Astrocyte (in vitro differentiated cells and primary cell): ENCODE measurements around the gene IFNG-AS1. TPM values are rescaled to one million over a fixed set of nuclear protein-coding genes. Genes with fewer than 3 reads are reported as not detected.

Experiments used
- DNase-seq: peaks from one replicate; pipeline ENCODE4 v3.0.0-alpha.2; 2010; ENCODE audit warnings: low read depth
- FAIRE-seq: peaks from 2 replicates; lab custom pipeline; 2011; peaks lifted over from hg19 to GRCh38; lab: Jason Lieb, UNC
- H2AFZ ChIP-seq: 2 replicates; pipeline ENCODE4 v1.6.0; 2012; ENCODE audit warnings: low read depth, low read length, inconsistent platforms
- H3K27ac ChIP-seq: 2 replicates; pipeline ENCODE4 v1.5.1; 2011; ENCODE audit warnings: low read depth, low read length, inconsistent platforms
- H3K27me3 ChIP-seq: 2 replicates; pipeline ENCODE4 v1.6.0; 2011; ENCODE audit warnings: low read length, inconsistent platforms; ENCODE audit not compliant: insufficient read depth
- H3K36me3 ChIP-seq: 2 replicates; pipeline ENCODE4 v1.5.1; 2011; ENCODE audit warnings: low read length, inconsistent platforms; ENCODE audit not compliant: insufficient read depth
- H3K4me1 ChIP-seq: 2 replicates; pipeline ENCODE4 v1.5.1; 2011; ENCODE audit warnings: low read length, inconsistent platforms; ENCODE audit not compliant: insufficient read depth
- H3K4me2 ChIP-seq: 2 replicates; pipeline ENCODE4 v1.6.0; 2012; ENCODE audit warnings: low read length, inconsistent platforms
- H3K4me3 ChIP-seq: 2 replicates; pipeline ENCODE4 v1.5.1; 2011; ENCODE audit warnings: low read depth, mild to moderate bottlenecking, low read length, inconsistent platforms; ENCODE audit not compliant: insufficient read depth
- H3K79me2 ChIP-seq: 2 replicates; pipeline ENCODE4 v1.6.0; 2012; ENCODE audit warnings: mild to moderate bottlenecking, low read length, inconsistent platforms; ENCODE audit not compliant: insufficient read depth
- H3K9ac ChIP-seq: 2 replicates; pipeline ENCODE4 v1.6.0; 2012; ENCODE audit warnings: mild to moderate bottlenecking, low read length, inconsistent platforms
- H3K9me3 ChIP-seq: 2 replicates; pipeline ENCODE4 v1.5.1; 2012; ENCODE audit warnings: low read depth, mild to moderate bottlenecking, low read length, inconsistent platforms; ENCODE audit not compliant: insufficient read depth
- H4K20me1 ChIP-seq: 2 replicates; pipeline ENCODE4 v1.6.0; 2012; ENCODE audit warnings: low read length, inconsistent platforms; ENCODE audit not compliant: insufficient read depth
- H3K27ac Mint-ChIP-seq: one replicate; pipeline ENCODE4 v1.8.0; 2021; ENCODE audit warnings: mild to moderate bottlenecking, mixed read lengths; ENCODE audit not compliant: unreplicated experiment
- H3K27me3 Mint-ChIP-seq: one replicate; pipeline ENCODE4 v1.8.0; 2021; ENCODE audit warnings: low read depth, mixed read lengths; ENCODE audit not compliant: unreplicated experiment
- H3K36me3 Mint-ChIP-seq: one replicate; pipeline ENCODE4 v1.8.0; 2021; ENCODE audit warnings: low read depth, mixed read lengths; ENCODE audit not compliant: unreplicated experiment
- H3K4me1 Mint-ChIP-seq: one replicate; pipeline ENCODE4 v1.8.0; 2021; ENCODE audit warnings: low read depth, mixed read lengths; ENCODE audit not compliant: unreplicated experiment
- H3K4me3 Mint-ChIP-seq: one replicate; pipeline ENCODE4 v1.8.0; 2021; ENCODE audit warnings: mild to moderate bottlenecking, moderate library complexity, mixed read lengths; ENCODE audit not compliant: unreplicated experiment
- H3K9me3 Mint-ChIP-seq: one replicate; pipeline ENCODE4 v1.8.0; 2021; ENCODE audit warnings: mild to moderate bottlenecking, mixed read lengths; ENCODE audit not compliant: unreplicated experiment
- CTCF ChIP-seq: IDR thresholded peaks from 2 replicates; pipeline ENCODE4 v1.5.1; 2011; ENCODE audit warnings: low read depth, mild to moderate bottlenecking, inconsistent platforms, low read length, moderate library complexity; ENCODE audit not compliant: insufficient read depth
- EZH2 ChIP-seq: IDR thresholded peaks from 2 replicates; pipeline ENCODE4 v1.6.1; 2012; ENCODE audit warnings: mild to moderate bottlenecking, low read length, inconsistent platforms; ENCODE audit not compliant: insufficient read depth
- total RNA-seq: library from RNA; stranded (reverse); gene quantifications from 2 replicates; pipeline ENCODE4 v1.2.1, GENCODE V29; 2021

IFNG-AS1 gene
- total RNA-seq, 1 donor from 2014 or later, result not detected

GRCh38 chr12:67981287-67982162 is 7.7 kb upstream of the IFNG-AS1 start:
- Histone ChIP-seq H4K20me1 (no peaks in the 10 kb centered on the region), H2AFZ (peak overlapping the region; percentile 42), H3K4me3 (peak overlapping the region; percentile 15), H3K9ac (peak overlapping the region; percentile 41), H3K4me2 (peak overlapping the region; percentile 58), H3K9me3 (peaks cover 3% of the 10 kb centered on the region), H3K4me1 (peaks cover 11% of the 10 kb centered on the region), H3K27me3 (no peaks in the 10 kb centered on the region), H3K36me3 (no peaks in the 10 kb centered on the region), H3K27ac (peak overlapping the region; percentile 88), H3K79me2 (no peaks in the 10 kb centered on the region)
- Mint-ChIP-seq H3K9me3 (peaks cover 20% of the 10 kb centered on the region), H3K36me3 (peaks cover 3% of the 10 kb centered on the region), H3K4me3 (no peak overlapping the region), H3K27ac (peak overlapping the region; percentile 97), H3K4me1 (peaks cover 23% of the 10 kb centered on the region), H3K27me3 (no peaks in the 10 kb centered on the region)
- peak; percentile 88 for FAIRE-seq
- TF ChIP-seq EZH2 (no peak), CTCF (no peak)
- peak; percentile 95 for DNase-seq

- Mint-ChIP-seq H3K9me3 (peaks cover 20% of the 10 kb centered on the region), H3K27me3 (no peaks in the 10 kb centered on the region), H3K4me3 (peak overlapping the region; percentile 35), H3K4me1 (peaks cover 23% of the 10 kb centered on the region), H3K27ac (peak overlapping the region; percentile 97), H3K36me3 (peaks cover 3% of the 10 kb centered on the region)
- Histone ChIP-seq H3K4me3 (no peak overlapping the region), H4K20me1 (no peaks in the 10 kb centered on the region), H3K9me3 (peaks cover 3% of the 10 kb centered on the region), H3K27ac (peak overlapping the region; percentile 88), H3K9ac (no peak overlapping the region), H3K4me1 (peaks cover 11% of the 10 kb centered on the region), H3K79me2 (no peaks in the 10 kb centered on the region), H2AFZ (no peak overlapping the region), H3K36me3 (no peaks in the 10 kb centered on the region), H3K27me3 (no peaks in the 10 kb centered on the region), H3K4me2 (peak overlapping the region; percentile 51)
- TF ChIP-seq CTCF, result no peak
- TF ChIP-seq EZH2, result no peak
- no peak for FAIRE-seq
- peak; percentile 13 for DNase-seq
These were observed 7.1 kb upstream of the IFNG-AS1 start for GRCh38 chr12:67982164-67982563.

- Histone ChIP-seq H3K79me2 (no peaks in the 10 kb centered on the region), H3K27ac (no peak overlapping the region), H3K9ac (no peak overlapping the region), H3K36me3 (no peaks in the 10 kb centered on the region), H3K4me2 (no peak overlapping the region), H4K20me1 (no peaks in the 10 kb centered on the region), H3K4me1 (peaks cover 7% of the 10 kb centered on the region), H3K4me3 (no peak overlapping the region), H3K27me3 (no peaks in the 10 kb centered on the region), H3K9me3 (no peaks in the 10 kb centered on the region), H2AFZ (no peak overlapping the region)
- Mint-ChIP-seq H3K27me3 (no peaks in the 10 kb centered on the region), H3K36me3 (no peaks in the 10 kb centered on the region), H3K4me1 (peaks cover 16% of the 10 kb centered on the region), H3K4me3 (no peak overlapping the region), H3K27ac (no peak overlapping the region), H3K9me3 (peaks cover 4% of the 10 kb centered on the region)
- FAIRE-seq (no peak), DNase-seq (no peak)
- TF ChIP-seq CTCF (no peak), EZH2 (no peak)
These were observed 2.6 kb upstream of the IFNG-AS1 start for GRCh38 chr12:67986632-67987031.
